Measurements from ENCODE around the gene ZNF205.

ZNF205 gene

DNA sequence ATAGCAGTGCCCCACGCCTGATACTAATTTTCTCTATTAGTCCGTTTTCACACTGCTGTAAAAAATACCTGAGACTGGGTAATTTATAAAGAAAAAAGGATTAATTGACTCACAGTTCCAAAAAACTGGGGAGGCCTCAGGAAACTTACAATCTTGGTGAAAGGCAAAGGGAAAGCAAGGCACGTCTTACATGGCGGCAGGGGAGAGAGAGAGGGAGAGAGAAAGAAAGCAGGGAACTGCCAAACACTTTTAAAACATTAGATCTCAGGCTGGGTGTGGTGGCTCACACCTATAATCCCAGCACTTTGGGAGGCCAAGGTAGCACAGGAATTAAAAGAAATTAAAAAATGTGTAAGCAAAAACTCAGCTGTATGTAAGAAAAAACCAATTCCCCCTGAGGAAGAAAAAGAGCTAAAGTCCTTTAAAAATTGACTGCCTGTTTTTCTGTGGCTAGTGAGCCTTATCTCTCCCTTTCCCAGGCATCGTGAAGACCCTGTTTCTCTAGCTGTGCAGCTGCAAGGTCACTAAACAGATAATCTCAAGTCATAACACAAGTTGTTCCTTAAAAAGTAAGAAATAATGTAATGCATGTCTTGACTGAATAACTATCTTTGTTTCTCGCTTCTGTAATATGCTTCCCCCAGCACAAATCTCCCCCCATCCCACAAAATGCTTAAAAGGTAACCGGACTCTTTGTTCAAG, 27.3 kb upstream of the ZNF205 start:
- no peak for DNase-seq (ENCODE audit: low spot score)

- no peak for DNase-seq (ENCODE audit: low spot score)
Measured at GRCh38 chr16:3085868-3086595, 26.4 kb upstream of the ZNF205 start.

- no peak for DNase-seq (ENCODE audit: low spot score)
Measured at GRCh38 chr16:3086596-3087242, 25.7 kb upstream of the ZNF205 start.

- DNase-seq (ENCODE audit: low spot score), result no peak
Measured at GRCh38 chr16:3087243-3088235, 24.8 kb upstream of the ZNF205 start.

DNA sequence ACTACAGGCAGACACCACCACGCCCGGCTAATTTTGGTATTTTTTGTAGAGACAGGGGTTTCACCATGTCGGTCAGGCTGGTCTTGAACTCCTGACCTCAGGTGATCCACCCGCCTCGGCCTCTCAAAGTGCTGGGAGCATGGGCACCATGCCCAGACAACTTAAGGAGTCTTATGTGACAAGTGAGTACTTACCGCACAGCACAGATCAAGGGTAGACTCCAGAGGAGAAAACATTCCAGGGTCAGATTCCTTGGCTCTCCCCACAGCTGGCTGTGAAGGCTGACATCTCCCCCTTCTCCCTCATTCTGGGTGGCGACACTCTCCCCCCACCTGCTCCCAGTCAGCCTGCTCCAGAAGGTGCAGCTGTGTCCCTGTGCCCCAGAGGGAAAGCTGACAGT, 23.9 kb upstream of the ZNF205 start:
- no peak for DNase-seq (ENCODE audit: low spot score)

DNA sequence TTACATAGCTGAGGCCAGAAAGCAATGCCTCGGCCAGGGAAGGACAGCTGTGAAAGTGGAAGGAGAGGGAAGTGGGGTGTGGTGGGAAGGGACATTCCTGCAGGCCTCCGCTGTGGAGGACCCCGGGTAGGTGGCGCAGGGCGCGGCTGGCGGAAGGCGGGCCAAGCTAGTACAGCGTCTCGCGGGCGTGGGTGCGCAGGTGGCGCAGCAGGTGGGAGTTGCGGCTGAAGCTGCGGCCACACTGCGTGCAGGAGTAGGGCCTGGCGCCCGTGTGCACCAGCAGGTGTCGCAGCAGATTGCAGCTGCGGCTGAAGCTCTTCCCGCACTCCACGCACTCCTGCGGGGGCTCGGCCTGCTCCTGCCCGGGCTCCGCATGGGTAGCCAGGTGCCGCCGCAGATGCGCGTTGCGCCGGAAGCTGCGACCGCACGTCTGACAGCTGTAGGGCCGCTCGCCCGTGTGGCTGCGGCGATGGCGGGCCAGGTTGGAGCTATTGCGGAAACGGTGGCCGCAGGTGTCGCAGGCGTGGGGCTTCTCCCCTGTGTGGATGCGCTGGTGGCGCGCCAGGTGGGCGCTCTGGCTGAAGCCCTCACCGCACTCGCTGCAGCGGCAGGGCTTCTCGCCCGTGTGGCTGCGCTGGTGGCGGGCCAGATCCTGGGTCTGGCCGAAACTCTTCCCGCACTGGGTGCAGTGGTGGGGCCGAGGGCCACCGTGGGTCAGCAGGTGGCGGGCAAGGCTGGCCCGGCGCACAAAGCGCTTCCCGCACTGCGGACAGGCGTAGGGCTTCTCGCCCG, 23.3 kb upstream of the ZNF205 start:
- DNase-seq (ENCODE audit: low spot score), result no peak

GRCh38 chr16:3089717-3090592, 22.4 kb upstream of the ZNF205 start:
- DNase-seq (ENCODE audit: low spot score), result no peak

DNA sequence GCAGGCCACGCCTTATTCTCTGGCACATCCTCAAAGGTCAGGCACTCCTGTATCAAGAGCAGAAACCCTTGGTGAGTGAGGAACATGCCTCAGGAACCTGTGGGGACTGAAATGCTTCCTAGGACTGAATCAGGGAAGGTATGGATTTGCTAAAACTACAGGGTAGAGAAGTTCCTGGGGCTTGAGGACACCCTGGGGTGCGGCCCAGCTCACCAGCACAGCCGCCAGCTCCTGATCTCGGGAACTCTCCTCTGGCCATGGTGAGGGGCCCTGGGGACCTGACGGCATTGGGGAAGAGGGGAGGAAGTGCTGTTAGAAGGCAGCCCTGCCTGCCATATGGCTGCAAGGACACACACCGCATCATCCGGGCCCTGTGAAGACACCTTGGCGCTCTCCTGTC, 20.8 kb upstream of the ZNF205 start:
- no peak for DNase-seq (ENCODE audit: low spot score)

- no peak for DNase-seq (ENCODE audit: low spot score)
Measured at GRCh38 chr16:3092501-3092941, 19.9 kb upstream of the ZNF205 start.

- DNase-seq (ENCODE audit: low spot score), result no peak
Measured at GRCh38 chr16:3094289-3095027, 17.9 kb upstream of the ZNF205 start.

- DNase-seq (ENCODE audit: low spot score), result no peak
Measured at GRCh38 chr16:3095869-3096268, 16.5 kb upstream of the ZNF205 start.

DNA sequence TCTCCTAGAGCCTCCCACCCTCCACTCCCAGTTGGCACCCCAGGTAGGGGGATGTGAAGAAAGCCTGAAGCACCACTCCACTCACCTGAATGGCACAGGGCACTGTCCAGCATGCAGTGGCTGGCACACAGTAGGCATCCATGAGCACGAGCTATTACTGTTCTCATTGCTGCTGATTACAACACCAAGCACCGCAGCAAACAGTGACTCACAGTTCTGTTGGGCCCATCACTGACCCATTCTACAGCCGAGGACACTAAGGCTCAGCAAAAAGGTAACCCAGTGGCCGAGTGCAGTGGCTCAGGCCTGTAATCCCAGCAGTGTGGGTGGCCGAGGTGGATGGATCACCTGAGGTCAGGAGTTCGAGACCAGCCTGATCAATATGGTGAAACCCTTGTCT, 16.0 kb upstream of the ZNF205 start:
- DNase-seq (ENCODE audit: low spot score), result no peak

DNA sequence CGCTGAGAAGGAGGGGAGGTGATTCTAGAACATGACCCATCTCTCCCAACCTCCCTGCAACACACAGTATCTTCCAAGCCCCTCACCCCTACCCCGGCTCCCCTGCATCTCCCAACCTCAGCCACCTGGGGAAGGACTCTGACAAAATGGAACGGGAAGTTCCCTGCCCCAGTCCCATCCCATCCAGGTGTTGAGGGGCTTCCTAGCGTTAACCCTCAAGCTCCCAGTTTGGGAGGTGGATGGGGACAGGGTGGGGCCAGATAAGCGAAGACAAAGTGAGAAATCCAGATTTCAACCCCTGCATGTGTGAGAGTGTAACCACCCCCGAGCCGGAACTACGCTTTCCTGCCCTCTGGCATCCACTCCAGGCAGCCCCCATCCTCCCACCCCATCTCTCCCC, 15.1 kb upstream of the ZNF205 start:
- DNase-seq (ENCODE audit: low spot score), result no peak

DNA sequence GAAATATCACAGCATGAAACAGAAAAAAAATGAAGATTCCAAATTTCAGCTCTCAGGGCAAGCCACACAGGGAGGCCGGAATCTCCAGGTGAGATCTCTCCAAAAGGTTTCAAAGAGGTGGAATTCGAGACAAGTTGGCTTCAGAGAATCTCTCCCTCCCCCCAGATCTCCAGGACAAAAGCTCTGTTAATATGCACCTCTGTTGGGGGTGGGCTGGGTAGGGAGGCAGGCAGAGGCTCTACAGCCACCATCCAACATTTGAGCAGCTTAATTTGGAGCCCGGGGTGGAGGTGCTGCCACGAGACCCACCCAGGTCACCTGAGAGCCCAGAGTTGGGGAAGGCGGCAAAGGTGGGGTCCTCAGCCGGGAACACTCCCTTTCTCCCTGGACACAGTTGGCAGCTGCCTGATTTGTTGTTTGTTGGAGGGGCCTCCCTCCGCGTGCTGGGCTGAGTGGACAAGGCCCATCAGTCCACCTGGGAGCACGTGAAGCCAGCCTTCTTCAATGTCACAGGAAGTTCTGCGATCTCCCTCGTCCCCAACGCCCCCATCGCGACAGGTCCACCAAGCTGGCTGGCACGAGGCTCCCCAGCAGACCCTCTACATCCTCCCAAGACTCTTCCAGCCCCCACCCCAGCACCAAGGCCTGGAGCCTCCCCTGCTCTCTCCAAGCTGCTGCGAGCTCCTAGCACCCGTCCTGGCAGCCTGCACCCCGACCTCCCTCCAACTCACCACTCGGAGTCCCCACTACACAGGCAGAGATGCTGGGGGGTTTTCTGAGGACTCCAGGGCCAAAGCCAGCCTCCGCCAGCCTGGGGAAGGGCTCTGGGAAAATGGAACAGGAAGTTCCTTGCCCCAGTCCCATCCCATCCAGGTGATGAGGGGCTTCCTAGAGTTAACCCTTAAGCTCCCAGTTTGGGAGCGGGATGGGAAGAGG, 13.7 kb upstream of the ZNF205 start, which contains the start of gene ZSCAN10:
Gene ZSCAN10, minus strand, starts transcription at position 836 of the 936 bp plus-strand sequence. CDS start 6,357 bp downstream, outside the sequence.
- DNase-seq (ENCODE audit: low spot score), result no peak

- DNase-seq (ENCODE audit: low spot score), result no peak
Measured at GRCh38 chr16:3099395-3099731, 13.0 kb upstream of the ZNF205 start.

- DNase-seq (ENCODE audit: low spot score), result peak; percentile 78
Measured at GRCh38 chr16:3099732-3100499, 12.5 kb upstream of the ZNF205 start.

All from pons (tissue), 1 donor.